Breast epithelium (tissue), 4 donors: Measurements from ENCODE around the gene RNF220. TPM values are rescaled to one million over a fixed set of nuclear protein-coding genes. Genes with fewer than 3 reads are reported as not detected.

Source experiments
- DNase-seq, 2 donors: peaks; one replicate each; pipeline ENCODE4 v3.0.0-alpha.2; 2019; ENCODE audit warnings: low spot score in 2 of 2
- H3K27ac ChIP-seq, 2 donors: fragments of 200-600 bp; sonication (generic) in 1 of 2; one replicate each; pipeline ENCODE4 v1.5.1; 2016 to 2019; ENCODE audit warnings: mild to moderate bottlenecking in 1 of 2
- H3K27me3 ChIP-seq, 2 donors: fragments of 200-600 bp; sonication (generic) in 1 of 2; one replicate each; pipeline versions ENCODE4 v1.5.1 to v1.6.0; 2017 to 2019; ENCODE audit warnings: control low read depth in 1 of 2, mild to moderate bottlenecking in 1 of 2
- H3K36me3 ChIP-seq: fragments of 200-600 bp; one replicate; pipeline ENCODE4 v1.5.1; 2019
- H3K4me1 ChIP-seq, 2 donors: fragments of 200-600 bp; sonication (generic); one replicate each; pipeline ENCODE4 v1.5.1; 2016 to 2019; ENCODE audit warnings: control low read depth in 1 of 2
- H3K4me3 ChIP-seq, 3 donors: fragments of 200-600 bp; sonication (generic); 1 replicate in 2 of 3; 2 replicates in 1 of 3; pipeline ENCODE4 v1.5.1; 2016 to 2019; ENCODE audit warnings: mild to moderate bottlenecking in 3 of 3, moderate library complexity in 2 of 3
- H3K9me3 ChIP-seq, 2 donors: fragments of 200-600 bp; sonication (generic) in 1 of 2; one replicate each; pipeline ENCODE4 v1.5.1; 2016 to 2019; ENCODE audit warnings: control low read depth in 1 of 2
- CTCF ChIP-seq, 3 donors: fragments of 450-650 bp; IDR thresholded peaks; one replicate each; pipeline ENCODE4 v1.5.1; 2016 to 2017; ENCODE audit warnings: antibody characterized with exemption in 3 of 3, mild to moderate bottlenecking in 3 of 3, moderate library complexity in 3 of 3
- POLR2A ChIP-seq: fragments of 450-650 bp; IDR thresholded peaks from one replicate; pipeline ENCODE4 v1.6.1; 2016; ENCODE audit warnings: antibody characterized with exemption, mild to moderate bottlenecking, moderate library complexity
- POLR2AphosphoS5 ChIP-seq, 3 donors: sonication (generic); formaldehyde crosslinking; IDR thresholded peaks; one replicate each; pipeline ENCODE4 v1.6.1; 2017; ENCODE audit warnings: antibody characterized with exemption in 3 of 3
- intact Hi-C: fragments of 100-400 bp; cut with DNase I; formaldehyde crosslinking; loops from one replicate; pipeline ENCODE4 v1.15.1; 2023; ENCODE audit warnings: low total_unique reads
- total RNA-seq, 3 donors: library from RNA; depleted of rRNA; stranded (reverse); fragments of >200 nt; gene quantifications; one replicate each; pipeline ENCODE4 v1.1.0, GENCODE V29; 2016

The RNF220 gene
- total RNA-seq, 3 donors from 2014 or later: 90.4 to 110 (median 93.4) TPM

- TF ChIP-seq POLR2A (no peak), CTCF (IDR thresholded peaks at IDR 0.05) (no peak), POLR2AphosphoS5 (IDR thresholded peaks at IDR 0.05) (no peak)
- Histone ChIP-seq H3K27ac (no peak overlapping the region), H3K27me3 (peaks cover 0 to 2% of the 10 kb centered on the region in 2 donors), H3K4me1 (peaks cover 0 to 4% of the 10 kb centered on the region in 2 donors), H3K9me3 (no peaks in the 10 kb centered on the region), H3K36me3 (no peaks in the 10 kb centered on the region), H3K4me3 (no peak overlapping the region)
- no peak for DNase-seq
- intact Hi-C loops: no loop called here
These were observed 216.8 kb downstream of the RNF220 start for GRCh38 chr1:44621841-44622286.

- no peaks in the 10 kb centered on the region for H3K27me3 ChIP-seq
- H3K9me3 ChIP-seq: no peaks in the 10 kb centered on the region
- no peak overlapping the region for H3K27ac ChIP-seq
- DNase-seq: no peak
- TF ChIP-seq POLR2AphosphoS5 (IDR thresholded peaks at IDR 0.05): no peak
- no peak for TF ChIP-seq POLR2A
- no peak for TF ChIP-seq CTCF (IDR thresholded peaks at IDR 0.05)
- H3K4me3 ChIP-seq: no peak overlapping the region
- intact Hi-C loops: no loop called here
- H3K36me3 ChIP-seq: no peaks in the 10 kb centered on the region
- H3K4me1 ChIP-seq: no peaks in the 10 kb centered on the region
These were observed 219.3 kb downstream of the RNF220 start for GRCh38 chr1:44624268-44624901.

- intact Hi-C loops: no loop called here
- Histone ChIP-seq H3K9me3 (no peaks in the 10 kb centered on the region), H3K36me3 (no peaks in the 10 kb centered on the region), H3K4me1 (no peaks in the 10 kb centered on the region), H3K27ac (no peak overlapping the region), H3K4me3 (no peak overlapping the region), H3K27me3 (no peaks in the 10 kb centered on the region)
- TF ChIP-seq CTCF (IDR thresholded peaks at IDR 0.05) (no peak), POLR2AphosphoS5 (IDR thresholded peaks at IDR 0.05) (no peak), POLR2A (no peak)
- DNase-seq: no peak
These were observed 220.3 kb downstream of the RNF220 start for GRCh38 chr1:44625348-44625747.

GRCh38 chr1:44628962-44629756, 224.1 kb downstream of the RNF220 start:
- intact Hi-C loops: no loop called here
- Histone ChIP-seq H3K4me1 (peaks cover 6 to 14% of the 10 kb centered on the region in 2 donors), H3K36me3 (no peaks in the 10 kb centered on the region), H3K27me3 (no peaks in the 10 kb centered on the region), H3K9me3 (no peaks in the 10 kb centered on the region), H3K4me3 (no peak overlapping the region), H3K27ac (no peak overlapping the region)
- TF ChIP-seq CTCF (IDR thresholded peaks at IDR 0.05): no peak
- no peak for TF ChIP-seq POLR2AphosphoS5 (IDR thresholded peaks at IDR 0.05)
- TF ChIP-seq POLR2A: no peak
- DNase-seq: no peak

GRCh38 chr1:44630116-44630515, 225.1 kb downstream of the RNF220 start:
- H3K27me3 ChIP-seq: no peaks in the 10 kb centered on the region
- no peaks in the 10 kb centered on the region for H3K9me3 ChIP-seq
- H3K27ac ChIP-seq: no peak overlapping the region
- H3K36me3 ChIP-seq: no peaks in the 10 kb centered on the region
- no peak overlapping the region for H3K4me3 ChIP-seq
- intact Hi-C loops: no loop called here
- DNase-seq: no peak
- H3K4me1 ChIP-seq: peaks cover 6 to 14% of the 10 kb centered on the region in 2 donors
- TF ChIP-seq CTCF (IDR thresholded peaks at IDR 0.05) (no peak), POLR2AphosphoS5 (IDR thresholded peaks at IDR 0.05) (no peak), POLR2A (no peak)
